GOT3 (cell line): ENCODE results near the gene MBNL1.

Experiments
- DNase-seq: peaks from one replicate; lab custom pipeline; 2025; ENCODE audit warnings: mixed read lengths; lab: John Stamatoyannopoulos, UW

Gene MBNL1

DNA sequence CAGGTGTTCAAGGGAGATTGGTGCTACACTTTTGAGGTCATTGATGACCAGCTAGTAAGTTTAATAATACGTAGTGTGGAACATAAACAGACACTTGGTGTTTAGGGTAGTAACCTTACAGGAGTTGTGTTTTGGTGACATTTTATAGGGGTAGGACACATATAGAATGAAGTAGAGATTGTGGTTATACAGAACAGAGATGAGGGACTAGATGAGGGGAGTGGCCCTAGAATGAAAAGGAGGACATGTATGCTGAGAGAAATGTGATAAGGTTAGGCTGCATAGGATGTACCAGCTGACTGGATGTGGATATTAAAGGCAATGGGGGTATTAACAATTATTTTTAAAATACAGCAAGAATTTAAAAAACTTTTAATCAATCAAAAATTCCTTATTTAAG is 8.0 kb downstream of the MBNL1 start:
- no peak for DNase-seq

GRCh38 chr3:152277198-152277597 is 8.5 kb downstream of the MBNL1 start:
- DNase-seq: no peak

DNA sequence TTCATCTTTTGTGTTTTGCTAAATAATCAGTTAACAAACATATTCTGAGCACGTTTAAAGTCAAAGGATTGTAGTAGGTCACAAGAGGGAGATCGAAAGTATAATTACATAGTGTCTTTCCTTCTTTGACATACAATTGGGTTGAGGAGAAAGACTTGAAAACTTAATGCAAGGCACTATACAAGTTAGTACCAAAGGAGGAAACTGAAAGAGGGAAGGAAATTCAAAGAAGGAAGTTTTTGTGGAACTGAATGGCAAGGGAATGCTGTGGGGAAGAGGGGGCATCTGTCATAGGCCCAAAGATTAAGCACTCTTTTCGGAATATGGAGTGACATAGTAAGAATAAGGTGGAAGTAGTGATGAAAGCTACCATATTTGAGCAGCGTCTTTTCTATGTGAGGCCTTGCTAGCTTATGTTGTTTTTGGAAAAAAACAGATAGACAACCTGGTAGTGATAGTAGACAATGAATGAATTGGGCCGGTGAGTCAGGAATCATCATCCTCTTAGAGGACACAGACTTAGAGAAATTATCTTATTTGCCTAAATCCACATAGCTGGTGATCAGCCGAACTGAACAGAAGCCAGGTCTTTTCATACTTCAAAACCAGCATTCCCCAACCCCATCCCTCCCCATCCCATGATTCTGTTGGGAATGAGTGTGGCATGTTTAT is 10.2 kb downstream of the MBNL1 start:
- DNase-seq: no peak

GRCh38 chr3:152279479-152279878 is 10.8 kb downstream of the MBNL1 start:
- no peak for DNase-seq

- DNase-seq: no peak
Measured at GRCh38 chr3:152280539-152280938, 11.8 kb downstream of the MBNL1 start.

- no peak for DNase-seq
Measured at GRCh38 chr3:152281133-152281713, 12.5 kb downstream of the MBNL1 start.

DNA sequence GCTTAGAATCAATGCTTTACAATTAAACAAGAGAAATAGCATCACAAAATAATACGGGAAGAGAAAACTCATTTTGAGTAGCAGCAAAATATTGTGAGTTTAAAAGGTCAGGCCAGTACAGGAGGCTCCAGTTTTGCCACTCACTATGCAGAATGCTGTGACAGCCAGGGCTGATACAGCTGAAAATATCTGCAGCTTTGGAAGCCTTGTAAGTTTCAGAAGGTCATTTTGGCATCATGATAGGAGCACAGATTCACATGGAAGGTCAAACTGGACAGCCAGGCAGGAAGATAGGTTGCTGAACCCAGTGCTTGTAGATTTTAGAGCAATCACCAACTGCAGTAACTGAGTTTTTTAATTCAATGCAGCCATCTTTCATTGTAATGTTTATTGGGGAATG is 14.1 kb downstream of the MBNL1 start:
- DNase-seq: no peak

GRCh38 chr3:152283492-152284381 is 15.0 kb downstream of the MBNL1 start:
- DNase-seq: no peak

DNA sequence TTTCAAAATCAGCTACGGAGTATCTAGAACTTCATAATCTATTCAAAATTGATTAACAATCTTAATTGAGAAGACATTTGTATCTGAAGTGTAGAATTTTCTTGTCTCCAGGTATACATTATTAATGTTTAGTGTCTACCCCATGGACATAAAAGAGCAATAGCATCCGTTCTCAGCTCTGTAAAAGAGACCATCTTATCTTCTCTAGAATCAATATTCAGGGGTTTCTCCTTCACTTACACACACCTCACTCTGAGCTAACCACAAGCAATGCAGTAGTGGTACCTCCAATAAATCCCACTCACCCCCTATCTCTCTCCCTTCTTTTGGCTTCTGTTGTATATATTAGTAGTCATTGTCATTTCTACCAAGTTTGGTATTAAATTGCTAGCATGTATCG is 16.2 kb downstream of the MBNL1 start:
- DNase-seq: no peak

GRCh38 chr3:152285509-152285908 is 16.8 kb downstream of the MBNL1 start:
- no peak for DNase-seq

DNA sequence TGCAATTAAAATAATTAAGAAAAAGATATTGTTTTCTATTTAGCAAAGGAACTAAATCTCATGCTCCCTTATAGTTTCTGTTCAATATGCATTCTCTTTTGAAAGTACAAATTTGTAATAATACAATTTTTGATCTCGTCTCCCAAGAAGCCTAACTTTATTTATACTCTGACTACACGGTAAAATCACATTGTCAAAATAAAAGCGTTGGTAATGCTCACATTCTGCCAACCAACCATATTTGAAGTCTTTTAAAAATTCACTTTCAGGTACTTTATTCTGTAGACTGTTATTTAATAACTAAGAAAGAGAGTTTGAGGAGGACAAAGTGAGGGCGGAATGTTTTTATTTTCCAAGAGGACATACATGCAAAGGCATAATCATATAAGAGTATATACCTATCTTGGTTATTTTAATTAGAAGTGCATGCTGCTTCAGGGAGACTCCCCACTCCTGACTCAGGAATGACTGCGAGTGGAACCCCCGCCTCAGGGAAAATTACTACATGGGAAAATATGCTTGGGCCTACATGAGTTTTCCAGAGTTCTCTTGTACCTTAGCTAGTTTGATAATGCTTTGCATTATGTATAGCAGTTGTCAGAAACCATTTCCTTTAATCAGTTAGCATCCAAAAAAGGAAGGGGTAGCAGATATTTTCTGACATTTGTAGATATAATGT is 19.3 kb downstream of the MBNL1 start:
- DNase-seq: no peak

DNA sequence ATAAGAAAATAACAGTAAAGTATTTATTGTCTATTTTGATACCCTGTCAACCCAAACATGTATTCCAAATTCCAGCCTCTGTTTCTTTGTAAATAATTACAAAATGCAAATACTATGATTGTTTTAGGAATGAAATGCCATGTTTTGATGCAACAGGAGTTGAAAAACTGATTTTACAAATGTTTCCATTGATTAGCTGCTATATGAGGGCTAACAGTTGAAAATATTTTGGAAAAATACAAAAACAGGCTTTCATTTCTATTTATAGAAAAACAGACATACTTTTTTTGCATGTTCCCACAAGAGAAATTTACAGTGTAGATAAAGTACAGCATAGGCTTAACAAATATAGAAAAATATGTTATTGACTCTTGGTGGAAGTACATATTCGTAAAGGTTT is 20.0 kb downstream of the MBNL1 start:
- DNase-seq: no peak

GRCh38 chr3:152289708-152290107 is 21.0 kb downstream of the MBNL1 start:
- no peak for DNase-seq

DNA sequence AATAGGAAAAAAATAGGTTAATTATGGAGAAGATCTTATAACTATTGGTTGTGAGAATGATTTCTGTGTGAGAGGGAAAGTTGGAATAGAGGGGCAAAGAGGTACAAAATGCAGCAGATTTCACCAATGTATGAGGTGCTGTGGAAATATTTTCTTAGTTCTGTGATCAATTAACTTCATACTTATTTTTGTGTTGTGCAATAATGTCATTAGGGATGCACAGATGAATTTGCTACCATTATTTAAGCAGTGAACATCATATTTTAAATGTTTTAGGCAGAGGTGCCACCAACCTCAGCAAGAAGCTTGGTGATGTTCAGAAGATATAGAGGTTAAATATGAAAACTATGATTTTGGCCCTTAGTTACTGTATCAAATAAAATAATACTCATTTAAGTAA is 21.6 kb downstream of the MBNL1 start:
- no peak for DNase-seq

- no peak for DNase-seq
Measured at GRCh38 chr3:152291238-152291637, 22.5 kb downstream of the MBNL1 start.

DNA sequence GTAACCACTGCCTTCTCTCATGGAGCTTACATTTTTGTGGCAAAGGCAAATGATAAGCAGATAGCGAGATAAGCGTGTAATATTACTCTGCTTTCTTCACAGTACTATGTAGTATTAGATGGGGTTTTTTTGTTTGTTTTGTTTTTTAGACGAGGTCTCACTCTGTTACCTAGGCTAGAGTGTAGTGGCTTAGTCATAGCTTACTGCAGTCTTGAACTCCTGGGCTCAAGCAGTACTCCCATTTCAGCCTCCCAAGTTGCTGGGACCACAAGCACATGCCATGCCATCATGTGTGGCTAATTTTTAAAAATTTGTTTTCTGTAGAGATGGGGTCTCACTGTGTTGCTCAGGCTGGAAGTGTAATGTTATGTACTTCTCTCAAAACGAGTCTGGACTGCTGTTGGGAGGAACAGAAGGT is 22.9 kb downstream of the MBNL1 start:
- no peak for DNase-seq

DNA sequence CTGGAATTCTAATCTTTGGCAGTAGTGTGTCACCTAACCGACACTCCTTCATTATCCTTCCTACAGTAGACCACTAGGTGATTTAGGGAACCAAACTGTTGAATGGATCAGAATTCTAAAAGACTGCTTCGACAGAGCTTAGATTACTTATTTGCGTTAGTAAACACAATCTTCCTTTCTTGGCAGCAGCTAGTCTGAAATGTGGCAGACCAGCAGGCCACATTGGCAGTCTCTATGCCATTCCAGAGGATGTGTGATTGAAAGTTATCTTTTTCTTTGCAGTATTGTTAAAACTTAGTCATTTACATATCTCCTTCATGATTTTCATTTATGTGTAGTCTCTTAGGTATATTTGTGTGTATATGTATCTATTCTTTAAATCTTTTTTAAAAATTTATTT is 23.6 kb downstream of the MBNL1 start:
- no peak for DNase-seq

DNA sequence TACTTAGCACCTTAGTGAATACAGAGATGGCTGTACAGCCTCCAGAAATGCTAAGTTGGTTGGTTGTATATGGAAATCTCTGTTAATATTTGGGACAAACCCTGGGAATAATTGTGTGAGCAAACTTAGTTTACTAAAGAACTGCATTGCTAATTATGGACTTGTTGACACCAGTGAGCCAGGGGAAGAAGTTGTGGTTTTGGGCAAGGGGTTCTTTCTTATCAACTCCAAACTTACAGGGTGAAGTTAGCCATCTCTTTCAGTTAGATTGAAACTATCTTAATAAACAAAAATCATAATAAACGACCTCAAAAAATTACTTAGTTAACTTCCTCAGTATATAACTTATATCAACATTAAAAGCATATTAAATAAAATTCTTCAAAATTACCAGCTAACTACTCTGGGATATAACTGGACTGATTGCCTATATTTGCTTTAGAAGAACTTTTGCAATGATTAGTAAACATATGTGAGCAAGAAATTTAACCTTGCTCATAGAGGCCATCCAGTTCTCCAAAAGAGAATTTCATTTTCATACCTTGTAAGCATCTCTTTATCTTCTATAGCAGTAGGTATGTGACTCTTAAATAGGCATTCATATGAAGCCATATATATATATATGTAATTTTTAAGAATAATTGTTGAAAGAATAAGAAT is 24.7 kb downstream of the MBNL1 start:
- no peak for DNase-seq

GRCh38 chr3:152295344-152295743 is 26.6 kb downstream of the MBNL1 start:
- no peak for DNase-seq

DNA sequence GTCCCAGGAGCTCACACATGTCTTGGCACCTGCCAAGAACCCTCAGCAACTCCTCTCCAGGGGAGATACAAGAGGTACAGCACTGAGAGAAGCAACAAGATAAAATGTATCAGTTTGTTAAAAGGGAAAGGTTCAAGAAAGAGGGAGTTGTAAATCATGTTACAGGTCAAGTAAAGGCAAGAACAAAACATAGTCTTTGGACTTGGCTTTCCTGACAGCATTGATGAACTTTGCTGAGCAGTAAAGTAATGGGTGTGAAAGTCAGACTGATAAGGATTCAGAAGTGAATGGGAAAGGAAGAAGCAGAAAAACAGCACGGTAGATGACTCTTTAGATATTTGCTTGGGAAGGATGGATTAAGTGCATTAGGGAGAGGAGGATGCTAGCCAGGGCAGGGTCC is 27.1 kb downstream of the MBNL1 start:
- DNase-seq: no peak

- DNase-seq: no peak
Measured at GRCh38 chr3:152296382-152296781, 27.7 kb downstream of the MBNL1 start.

GRCh38 chr3:152296971-152297370 is 28.2 kb downstream of the MBNL1 start:
- DNase-seq: no peak
